ENCODE measurements around the gene KRT17. TPM values are rescaled to one million over a fixed set of nuclear protein-coding genes. Genes with fewer than 3 reads are reported as not detected.

Gene KRT17
- total RNA-seq, result 1.7 and 3.7 TPM in 2 replicates

DNA sequence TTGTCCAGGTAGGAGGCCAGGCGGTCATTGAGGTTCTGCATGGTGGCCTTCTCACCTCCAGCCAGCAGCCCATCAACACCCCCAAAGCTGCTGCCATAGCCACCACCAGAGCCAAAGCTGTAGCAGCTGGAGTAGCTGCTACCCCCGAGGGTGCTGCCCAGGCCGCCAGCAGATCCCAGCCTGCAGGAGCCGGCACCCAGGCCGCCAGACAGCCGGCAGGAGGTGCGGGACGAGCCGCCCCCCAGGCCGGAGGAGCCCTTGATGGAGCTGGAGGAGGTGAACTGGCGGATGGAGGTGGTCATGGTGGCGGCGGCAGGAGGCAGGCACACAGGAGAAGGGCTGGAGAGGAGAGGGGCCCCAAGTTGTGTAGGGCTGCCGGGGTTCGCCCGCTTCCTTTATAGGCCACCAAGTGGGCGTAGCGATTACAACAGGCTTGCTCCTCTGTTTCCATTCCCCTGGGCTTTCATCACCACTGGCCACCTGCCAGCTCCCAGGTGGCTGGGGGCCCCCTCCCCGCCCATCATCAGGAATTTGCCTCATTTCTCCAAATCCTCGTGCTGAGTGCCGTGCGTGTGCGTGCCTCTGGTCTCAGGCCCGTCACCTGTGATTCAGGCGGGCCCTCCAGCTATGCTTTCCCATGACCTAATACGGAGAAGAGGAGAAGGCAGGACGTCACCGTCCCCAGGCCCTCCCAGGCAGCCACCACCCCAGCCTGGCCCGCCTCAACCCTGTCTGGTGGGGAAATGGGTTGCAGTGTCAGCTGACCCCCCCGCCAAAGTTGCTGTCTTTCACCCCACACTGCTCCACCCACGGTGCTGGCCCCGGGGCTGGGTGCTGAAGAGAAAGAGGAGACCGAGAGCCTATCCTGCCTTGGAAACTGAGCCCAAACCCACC, at the start of gene KRT17:
Gene KRT17 (minus strand): TSS at position 368 of the 894 bp plus-strand sequence. CDS start 66 bp downstream, at position 302.

DNA sequence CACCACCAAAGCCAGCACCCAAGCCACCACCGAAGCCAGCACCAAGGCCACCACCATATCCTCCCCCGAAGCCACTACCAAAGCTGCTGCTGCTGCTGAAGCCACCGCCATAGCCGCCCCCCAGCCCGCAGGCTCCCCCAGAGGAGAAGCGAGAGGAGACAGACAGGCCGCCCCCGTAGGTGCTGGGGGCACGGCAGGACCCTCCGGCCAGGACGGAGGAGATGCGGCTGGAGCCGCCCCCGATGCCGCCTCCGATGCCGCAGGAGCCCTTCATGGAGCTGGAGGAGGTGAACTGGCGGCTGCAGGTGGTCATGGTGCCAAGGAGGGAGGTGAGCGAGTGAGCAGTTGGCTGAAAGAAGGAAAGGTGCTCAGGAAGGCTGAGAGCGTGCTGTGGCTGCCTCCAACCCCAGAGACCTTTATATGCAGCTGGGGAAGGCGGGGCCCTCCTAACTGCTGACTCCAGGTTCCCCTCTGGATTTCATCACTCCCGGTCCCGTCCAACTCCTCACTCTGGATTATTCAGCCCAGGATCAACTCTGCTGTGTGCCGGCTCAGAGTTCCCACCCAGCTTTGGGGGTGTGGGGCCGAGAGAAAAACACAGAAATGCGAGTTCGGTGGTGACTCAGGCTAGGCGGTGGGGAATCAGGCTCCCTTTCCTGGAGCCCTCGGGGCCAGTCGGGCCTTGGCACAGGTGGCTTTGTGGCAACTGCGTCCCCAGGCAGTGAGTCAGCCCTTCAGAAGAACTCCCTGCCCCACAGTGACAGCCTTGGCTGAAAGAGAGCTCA, 11.8 kb downstream of the KRT17 start, which contains the start of gene KRT16:
Gene KRT16 (minus strand): TSS at position 392 of the 785 bp plus-strand sequence. CDS start 79 bp downstream, at position 313.

DNA sequence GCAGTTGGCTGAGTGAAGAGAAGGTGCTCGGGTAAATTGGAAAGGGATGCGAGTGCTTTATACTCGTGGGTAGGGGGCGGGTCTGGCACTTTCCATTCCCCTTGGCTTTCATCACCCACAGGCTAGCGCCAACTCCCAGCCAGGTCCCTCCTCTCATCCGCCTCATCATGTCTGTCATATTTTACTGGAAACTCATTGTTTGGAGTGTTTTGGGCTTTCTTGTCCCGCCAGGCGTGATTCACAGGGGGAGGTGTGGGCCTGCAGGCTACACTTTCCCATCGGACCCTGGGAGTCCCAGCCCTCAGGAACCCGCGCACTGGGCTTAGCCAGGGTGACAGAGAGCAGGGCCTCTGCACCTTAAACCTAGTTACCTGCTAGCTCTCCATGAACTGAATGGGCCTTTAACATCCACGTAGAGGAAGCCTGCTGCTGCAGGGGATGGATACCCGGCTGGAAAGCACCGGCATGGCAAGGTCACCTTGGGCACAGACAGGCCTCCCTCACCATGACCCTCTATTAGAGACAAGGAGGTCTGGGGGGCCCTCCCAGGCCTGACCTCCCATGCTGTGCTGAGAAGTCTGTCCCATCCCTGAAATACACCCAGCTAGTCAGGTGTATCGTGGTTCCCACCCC, 37.4 kb downstream of the KRT17 start, which contains the start of gene KRT14:
Gene KRT14 (minus strand): TSS at position 33 of the 633 bp plus-strand sequence. CDS start 61 bp downstream, outside the sequence.

GRCh38 chr17:41571561-41572434, 52.6 kb downstream of the KRT17 start, which contains the start of gene KRT9:
Gene KRT9 (minus strand): TSS chr17:41572059. CDS start chr17:41571992, 67 bp downstream.

Other genes starting within 250 kb of the KRT17 start
- 0.13 TPM in 1 of 2 replicates, not detected in the other for gene KRT34, start 242.3 kb downstream of the KRT17 start, total RNA-seq
- gene KRT31, start 227.0 kb downstream of the KRT17 start, total RNA-seq, result not detected in 2 replicates
- gene KRT37, start 200.0 kb downstream of the KRT17 start, total RNA-seq, result not detected in 2 replicates
- not detected in 2 replicates for gene KRT38, start 183.6 kb downstream of the KRT17 start, total RNA-seq
- not detected in 2 replicates for gene KRT32, start 157.2 kb downstream of the KRT17 start, total RNA-seq
- gene KRT35, start 143.4 kb downstream of the KRT17 start, total RNA-seq, result not detected in 2 replicates
- gene KRT36, start 134.7 kb downstream of the KRT17 start, total RNA-seq, result not detected in 2 replicates
- not detected in 2 replicates for gene KRT13, start 119.0 kb downstream of the KRT17 start, total RNA-seq
- 0.11 TPM in 1 of 2 replicates, not detected in the other for gene KRT15, start 105.7 kb downstream of the KRT17 start, total RNA-seq
- 0.26 and 1.6 TPM in 2 replicates for gene KRT19, start 96.3 kb downstream of the KRT17 start, total RNA-seq
- gene KRT9, start 52.5 kb downstream of the KRT17 start, total RNA-seq, result not detected in 2 replicates
- 0.78 and 1.6 TPM in 2 replicates for gene KRT14, start 37.7 kb downstream of the KRT17 start, total RNA-seq
- 2.7 and 4.1 TPM in 2 replicates for gene KRT16, start 11.8 kb downstream of the KRT17 start, total RNA-seq
- 98.0 and 127 TPM in 2 replicates for gene EIF1, start 64.3 kb upstream of the KRT17 start, total RNA-seq
- gene GAST, start 87.8 kb upstream of the KRT17 start, total RNA-seq, result not detected in 2 replicates
- gene HAP1, start 110.1 kb upstream of the KRT17 start, total RNA-seq, result 0.11 TPM in 1 of 2 replicates, not detected in the other
- gene JUP, start 162.1 kb upstream of the KRT17 start, total RNA-seq, result 5.1 and 9.0 TPM in 2 replicates
- gene P3H4, start 187.4 kb upstream of the KRT17 start, total RNA-seq, result 41.6 and 49.8 TPM in 2 replicates
- gene FKBP10, start 188.4 kb upstream of the KRT17 start, total RNA-seq, result 340 and 384 TPM in 2 replicates
- gene NT5C3B, start 211.7 kb upstream of the KRT17 start, total RNA-seq, result 77.0 and 90.6 TPM in 2 replicates
- gene KLHL10, start 213.2 kb upstream of the KRT17 start, total RNA-seq, result 0.13 and 0.43 TPM in 2 replicates
- gene KLHL11, start 240.8 kb upstream of the KRT17 start, total RNA-seq, result 28.7 and 34.7 TPM in 2 replicates